Activated T-cell treated with anti-CD3 and anti-CD28 coated beads for 48 hours (primary cell): ENCODE data around the gene TCTA.

ENCODE experiments used
- DNase-seq: peaks from one replicate; pipeline ENCODE4 v3.0.0-alpha.2; 2020; ENCODE audit warnings: low read depth

TCTA gene

DNA sequence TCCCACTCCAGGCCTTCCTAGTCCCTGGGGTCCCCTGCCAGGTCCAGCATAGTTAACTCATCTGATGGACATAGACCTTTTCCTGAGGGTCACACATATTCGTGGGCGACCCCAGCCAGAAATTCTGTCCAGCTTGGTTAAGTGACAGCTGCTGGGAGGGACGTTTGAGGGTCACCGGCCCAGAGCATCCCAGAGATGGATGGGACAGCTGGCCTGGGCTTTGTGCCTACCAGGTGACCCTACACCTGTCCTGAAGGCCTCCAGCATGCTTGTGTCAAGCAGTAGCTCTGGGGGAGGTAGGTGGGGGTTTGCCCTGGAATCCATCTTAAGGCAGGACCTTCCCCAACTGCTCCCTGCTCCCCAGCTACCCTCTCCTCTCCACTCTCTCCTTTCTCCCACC lies 48.7 kb downstream of the TCTA start:
- no peak for DNase-seq

DNA sequence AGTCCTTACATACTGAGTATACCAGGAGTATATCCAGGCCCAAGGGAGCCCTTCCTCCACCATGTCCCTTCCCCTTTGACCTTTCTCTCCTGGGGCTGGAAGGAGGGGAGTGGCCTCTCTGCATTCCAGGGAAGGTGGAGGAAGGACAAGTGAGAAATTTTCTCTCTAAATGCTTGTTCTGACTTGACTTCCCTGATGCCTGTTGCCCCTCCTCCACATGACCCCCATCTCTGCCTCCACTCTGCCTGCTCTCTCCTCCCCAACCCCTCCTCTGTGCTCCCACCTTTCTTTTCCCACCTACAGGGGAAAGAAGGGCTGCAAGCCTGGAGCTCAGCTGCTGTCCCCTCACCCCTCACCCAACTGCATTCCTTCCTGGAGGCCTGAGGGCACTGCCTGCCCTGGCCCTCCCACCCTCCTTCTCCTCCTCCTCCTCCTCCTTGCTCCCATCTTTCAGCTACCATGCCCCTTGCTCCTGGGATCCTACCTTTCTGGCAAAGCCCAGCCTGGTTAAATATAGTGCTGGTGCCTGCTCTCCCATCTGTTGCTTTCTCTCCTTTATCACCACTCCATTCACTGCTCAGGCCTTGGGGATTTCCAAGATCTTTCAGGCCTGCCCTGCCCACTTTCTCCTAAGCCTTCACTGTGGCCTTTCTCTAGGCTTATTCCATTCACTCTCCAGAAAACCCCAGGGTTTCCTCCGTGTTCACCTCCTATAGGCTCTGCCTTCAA lies 49.4 kb downstream of the TCTA start:
- no peak for DNase-seq

DNA sequence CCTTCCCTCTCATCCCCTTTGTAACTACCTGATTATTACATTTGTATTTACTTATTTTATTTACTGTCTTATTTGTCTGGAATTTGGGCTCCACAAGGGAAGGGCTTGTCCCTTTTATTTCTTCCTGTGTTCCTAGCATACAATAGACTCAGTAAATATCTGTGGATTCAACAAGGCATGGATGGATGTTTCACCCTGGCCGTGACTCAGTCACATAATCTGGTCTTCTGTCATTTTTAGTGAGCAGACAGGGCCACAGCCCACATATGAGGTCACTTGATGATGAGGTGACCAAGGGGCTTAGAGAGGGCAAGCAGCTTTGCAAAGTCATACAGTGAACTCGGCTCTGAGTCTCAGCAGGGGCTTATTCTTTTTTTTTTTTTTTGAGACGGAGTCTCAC lies 50.0 kb downstream of the TCTA start:
- DNase-seq: no peak

- no peak for DNase-seq
Observed at GRCh38 chr3:49465270-49466034, 53.2 kb downstream of the TCTA start.
